Measurements from ENCODE around the gene TMBIM6.
"Not testable (repeated sequence)": the region's sequence is repeated elsewhere in the genome, so short reads cannot be mapped to it uniquely, and the experiment has no call there.

Gene TMBIM6

GRCh38 chr12:49740930-49741881, at the start of gene TMBIM6:
Gene TMBIM6 (plus strand): TSS chr12:49741557. CDS start chr12:49752494, 10,937 bp downstream.
- peak; percentile 94 for DNase-seq

DNA sequence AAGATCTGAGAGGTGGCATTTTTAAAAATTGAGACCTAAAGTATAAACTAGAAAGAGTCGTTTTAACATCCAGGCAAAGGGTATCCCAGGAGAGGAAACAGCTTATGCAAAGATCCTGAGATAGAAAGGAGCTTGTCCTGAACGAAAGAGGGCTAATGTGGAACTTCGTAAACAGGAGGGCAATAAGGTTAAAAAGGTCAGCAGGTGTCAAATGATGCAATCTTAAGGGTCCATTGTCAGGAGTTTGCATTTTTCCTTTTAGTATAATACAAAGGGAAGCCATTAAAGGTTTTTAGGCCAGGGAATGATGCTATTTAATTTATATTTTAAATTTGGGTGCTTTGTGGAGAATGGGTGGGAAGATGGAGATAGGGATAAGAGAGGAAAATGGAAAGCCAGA, 48.5 kb upstream of the TMBIM6 start:
- DNase-seq: no peak

- no peak for DNase-seq
Observed at GRCh38 chr12:49693931-49694444, 47.4 kb upstream of the TMBIM6 start.

- DNase-seq: no peak
Observed at GRCh38 chr12:49696723-49697122, 44.6 kb upstream of the TMBIM6 start.

- DNase-seq: no peak
Observed at GRCh38 chr12:49697808-49698207, 43.5 kb upstream of the TMBIM6 start.

GRCh38 chr12:49698619-49699545, 42.5 kb upstream of the TMBIM6 start:
- DNase-seq: no peak

- no peak for DNase-seq
Observed at GRCh38 chr12:49702009-49702408, 39.3 kb upstream of the TMBIM6 start.

GRCh38 chr12:49702676-49703215, 38.6 kb upstream of the TMBIM6 start:
- DNase-seq: no peak

- peak; percentile 31 for DNase-seq
Observed at GRCh38 chr12:49703647-49704137, 37.7 kb upstream of the TMBIM6 start.

DNA sequence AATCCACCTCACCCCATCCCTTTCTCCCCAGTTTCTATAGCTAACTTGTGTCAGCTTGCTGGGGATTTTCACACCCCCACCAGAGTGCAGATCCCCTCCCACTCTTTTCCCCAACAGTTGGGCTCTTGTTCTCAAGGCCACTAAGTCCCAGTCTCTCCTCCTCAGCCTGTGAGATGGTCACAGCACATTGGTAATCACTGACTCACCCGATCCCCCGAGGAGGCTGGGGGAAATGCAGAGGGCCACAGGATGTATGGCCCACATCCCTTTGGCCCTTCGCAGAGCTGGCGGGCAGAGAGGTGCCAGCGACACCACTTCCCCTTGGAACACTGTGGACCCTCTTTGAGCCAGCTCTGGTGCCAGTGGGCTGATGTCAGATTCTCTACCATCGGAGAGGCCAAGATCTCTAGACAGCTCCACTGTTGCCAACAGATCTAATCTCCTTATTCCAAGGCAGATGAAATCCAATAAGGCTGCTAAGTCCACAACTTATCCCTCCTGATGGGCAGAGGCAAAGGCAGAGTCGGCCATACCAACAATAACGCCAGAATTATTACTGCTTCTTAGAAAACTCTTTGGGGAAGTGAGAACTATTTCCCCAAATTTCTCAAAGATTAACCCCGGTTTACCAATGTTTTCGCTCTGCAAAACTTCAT, 35.8 kb upstream of the TMBIM6 start:
- DNase-seq: peak; percentile 14

DNA sequence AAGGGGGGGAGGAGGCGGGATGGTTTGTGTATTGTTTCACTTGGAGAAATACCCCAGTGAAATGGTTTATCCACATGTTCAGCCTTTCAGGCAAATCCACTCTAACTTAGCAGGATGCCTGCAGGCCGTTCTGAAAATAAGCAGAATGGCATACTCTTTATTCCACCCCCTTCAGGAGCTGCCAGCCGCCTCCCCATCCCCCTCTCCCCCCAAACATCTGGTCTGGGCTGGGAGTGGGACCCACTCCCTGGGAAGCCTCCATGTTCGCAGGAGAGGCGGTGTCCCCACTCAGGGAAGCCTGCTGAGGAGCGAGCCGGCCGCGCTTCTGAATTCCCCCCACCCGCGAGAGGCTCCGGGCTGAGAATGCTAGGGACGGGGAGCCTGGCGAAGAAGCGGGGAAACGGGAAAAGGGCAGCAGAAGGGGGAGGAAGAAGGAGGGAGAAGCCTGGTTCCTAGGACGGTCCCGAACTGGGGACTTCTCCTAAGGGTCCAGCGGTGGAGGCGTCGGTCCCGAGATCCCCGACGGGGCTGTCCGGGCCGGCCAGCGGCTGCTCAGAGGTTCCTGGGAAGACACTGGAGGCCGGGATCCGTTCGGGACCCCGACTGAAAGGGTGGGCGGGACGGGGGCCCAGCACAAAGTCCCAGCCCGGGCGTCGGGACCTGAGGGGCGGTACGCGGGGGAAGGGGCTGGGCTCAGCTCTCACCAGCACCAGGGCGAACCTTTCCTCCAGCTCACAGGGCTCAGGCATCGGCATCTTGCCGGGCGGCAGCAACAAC, 34.8 kb upstream of the TMBIM6 start:
- DNase-seq: peak; percentile 18

- DNase-seq: peak; percentile 100
Observed at GRCh38 chr12:49707128-49707811, 34.1 kb upstream of the TMBIM6 start, which contains the start of gene FMNL3. Gene FMNL3 (minus strand): TSS chr12:49707405. CDS start chr12:49707180, 225 bp downstream.

DNA sequence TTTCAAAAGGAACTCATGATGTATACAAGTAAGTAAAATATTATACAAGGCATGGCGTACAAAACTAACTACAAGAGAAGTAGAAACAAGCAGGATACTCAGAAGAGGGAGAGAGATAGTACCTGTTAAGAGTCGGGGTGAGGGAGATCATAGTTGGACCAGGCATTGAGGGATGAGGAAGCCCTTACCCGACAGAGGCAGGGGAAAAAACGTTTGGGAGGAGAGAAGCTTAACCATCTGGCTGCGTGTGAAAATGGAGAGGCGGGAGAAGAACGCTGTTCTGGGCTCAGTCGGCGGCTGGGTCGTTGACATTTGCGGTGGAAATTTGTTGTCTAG, 33.6 kb upstream of the TMBIM6 start:
- DNase-seq: no peak

- DNase-seq: no peak
Observed at GRCh38 chr12:49708851-49709250, 32.5 kb upstream of the TMBIM6 start.

GRCh38 chr12:49713952-49714351, 27.4 kb upstream of the TMBIM6 start:
- not testable (repeated sequence) for DNase-seq

DNA sequence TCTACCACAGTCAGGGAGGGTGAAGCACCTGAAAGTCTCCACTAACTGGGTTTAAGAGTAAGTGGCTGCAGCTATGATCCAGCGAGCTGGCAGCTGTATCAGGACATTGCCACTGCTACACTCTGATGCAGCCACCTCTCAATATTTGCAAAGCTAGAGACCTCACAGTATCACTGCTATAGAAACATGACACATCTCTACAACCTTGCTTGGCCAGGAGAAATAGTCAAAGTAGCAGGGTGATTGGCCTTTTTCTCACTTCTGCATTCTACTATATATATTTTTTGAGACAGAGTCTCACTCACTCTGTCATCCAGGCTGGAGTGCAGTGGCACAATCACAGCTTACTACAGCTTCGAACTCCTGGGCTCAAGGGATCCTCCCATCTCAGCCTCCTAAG, 24.8 kb upstream of the TMBIM6 start:
- DNase-seq: no peak

GRCh38 chr12:49717800-49718199, 23.6 kb upstream of the TMBIM6 start:
- DNase-seq: not testable (repeated sequence)

- DNase-seq: no peak
Observed at GRCh38 chr12:49720214-49720613, 21.1 kb upstream of the TMBIM6 start.

DNA sequence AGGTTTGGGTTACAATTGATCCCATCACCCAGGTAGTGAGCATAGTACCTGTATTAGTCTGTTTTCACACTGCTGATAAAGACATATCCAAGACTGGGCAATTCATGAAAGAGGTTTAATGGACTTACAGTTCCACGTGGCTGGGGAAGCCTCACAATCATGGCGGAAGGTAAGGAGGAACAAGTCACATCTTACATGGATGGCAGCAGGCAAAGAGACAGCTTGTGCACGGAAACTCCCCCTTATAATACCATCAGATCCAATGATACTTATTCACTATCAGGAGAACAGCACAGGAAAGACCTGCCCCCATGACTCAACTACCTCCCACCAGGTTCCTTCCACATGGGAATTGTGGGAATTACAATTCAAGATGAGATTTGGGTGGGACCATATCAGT, 20.0 kb upstream of the TMBIM6 start:
- DNase-seq: not testable (repeated sequence)

GRCh38 chr12:49728446-49728845, 12.9 kb upstream of the TMBIM6 start:
- no peak for DNase-seq

DNA sequence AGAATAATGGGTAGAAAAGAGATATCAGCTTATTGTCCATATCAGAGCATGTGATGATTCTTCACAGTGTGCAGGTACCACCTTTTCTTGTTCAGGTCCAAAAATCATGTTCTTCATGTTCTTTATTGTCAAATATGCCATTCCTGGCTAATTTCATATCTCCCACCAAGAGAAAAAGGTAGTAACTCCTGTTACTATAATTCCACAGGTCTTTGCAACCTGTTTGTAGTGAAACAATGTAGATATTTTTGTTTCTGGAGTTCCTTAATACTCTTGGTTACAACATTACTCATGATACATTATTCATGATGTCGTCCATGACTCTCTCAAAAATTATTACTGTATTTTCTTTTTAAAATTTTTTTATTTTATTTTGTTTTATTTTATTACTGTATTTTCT, 11.3 kb upstream of the TMBIM6 start:
- no peak for DNase-seq
